GM19395 (cell line): Measurements from ENCODE around the gene ASIC1.
"Not testable (repeated sequence)": the region's sequence is repeated elsewhere in the genome, so short reads cannot be mapped to it uniquely, and the experiment has no call there.

Experiments used
- ATAC-seq: cut with Tn5 transposase; IDR thresholded peaks from one replicate; pipeline ENCODE4 v1.9.1; 2021; ENCODE audit warnings: mild to moderate bottlenecking, moderate library complexity; ENCODE audit not compliant: unreplicated experiment

Gene ASIC1

DNA sequence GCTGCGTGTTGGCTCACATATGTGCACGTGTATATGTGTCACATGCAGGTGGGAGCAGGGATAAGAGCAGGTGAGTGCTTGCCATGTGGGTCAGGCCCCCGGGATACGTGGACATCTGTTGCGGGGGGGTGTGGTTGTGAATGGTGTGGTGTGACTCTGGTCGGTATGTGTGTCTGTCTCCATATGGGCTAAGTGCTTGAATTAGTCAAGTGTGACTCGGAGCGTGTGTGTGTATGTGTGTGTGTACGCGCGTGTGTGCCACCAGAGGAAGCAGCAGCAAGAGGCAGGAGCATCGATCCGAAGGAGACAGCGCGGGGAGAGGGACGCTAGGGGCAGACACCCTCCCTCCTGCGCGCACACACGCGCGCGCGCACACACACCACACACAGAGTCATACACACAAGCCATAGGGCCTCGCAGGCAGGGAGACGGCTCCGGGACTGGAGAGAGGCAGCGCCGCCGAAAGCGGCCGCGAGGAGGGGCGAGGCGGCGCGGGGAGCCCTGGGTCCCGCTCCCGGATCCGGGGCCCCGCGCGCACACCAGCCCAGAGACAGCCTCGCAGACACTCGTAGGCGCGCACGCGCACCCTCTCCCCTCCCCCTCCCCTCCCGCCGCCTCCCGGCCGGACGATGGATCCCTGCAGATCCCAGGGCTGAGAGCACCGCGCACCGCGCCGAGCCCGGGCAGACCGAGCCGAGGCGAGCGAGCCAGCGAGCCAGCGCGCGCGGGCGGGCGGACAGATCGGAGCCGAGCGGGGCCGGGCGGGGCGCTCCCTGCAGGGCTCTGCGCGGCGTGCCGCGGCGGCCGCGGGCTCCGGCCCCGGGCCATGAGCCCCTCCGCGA, at the start of gene ASIC1:
TSS of gene ASIC1 (plus strand) at position 597 of the 842 bp plus-strand sequence. CDS start 1,171 bp downstream, outside the sequence.
- ATAC-seq = no peak

DNA sequence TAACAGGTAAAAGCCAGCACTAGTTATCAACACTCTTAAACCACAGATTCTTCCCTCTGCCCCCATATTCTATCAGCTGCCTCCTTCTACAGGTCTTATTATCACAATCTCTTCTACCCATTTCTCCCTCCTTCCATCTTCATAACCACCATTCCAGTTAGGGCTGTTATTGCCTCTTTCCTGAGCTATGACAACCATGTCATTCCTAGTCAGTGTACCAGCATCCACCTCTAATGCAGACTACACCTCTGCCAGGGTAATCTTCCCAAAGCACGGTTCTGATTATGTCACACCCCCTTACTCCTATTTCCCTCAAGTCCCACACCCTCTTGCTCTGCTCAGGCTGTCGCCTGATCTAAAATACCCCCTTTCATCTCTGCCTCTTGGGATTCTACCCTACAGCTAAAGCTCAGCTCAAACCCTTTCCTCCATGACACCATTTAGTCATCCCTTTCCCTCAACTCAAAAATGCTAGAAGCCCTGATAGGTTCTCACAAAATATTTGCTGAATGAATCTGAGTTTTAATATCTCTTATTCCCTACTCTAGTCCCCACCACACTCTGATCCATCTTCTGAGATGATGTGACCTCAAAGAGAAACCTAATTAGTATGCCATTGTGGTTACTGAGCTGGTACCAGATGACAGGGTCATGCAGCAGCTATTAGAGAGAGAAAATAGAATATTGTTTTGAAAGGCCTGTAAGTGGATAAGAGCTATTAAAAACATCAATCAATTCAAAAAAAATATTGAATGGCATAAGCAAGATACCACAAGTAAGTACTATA, 43.8 kb upstream of the ASIC1 start:
- ATAC-seq = no peak

DNA sequence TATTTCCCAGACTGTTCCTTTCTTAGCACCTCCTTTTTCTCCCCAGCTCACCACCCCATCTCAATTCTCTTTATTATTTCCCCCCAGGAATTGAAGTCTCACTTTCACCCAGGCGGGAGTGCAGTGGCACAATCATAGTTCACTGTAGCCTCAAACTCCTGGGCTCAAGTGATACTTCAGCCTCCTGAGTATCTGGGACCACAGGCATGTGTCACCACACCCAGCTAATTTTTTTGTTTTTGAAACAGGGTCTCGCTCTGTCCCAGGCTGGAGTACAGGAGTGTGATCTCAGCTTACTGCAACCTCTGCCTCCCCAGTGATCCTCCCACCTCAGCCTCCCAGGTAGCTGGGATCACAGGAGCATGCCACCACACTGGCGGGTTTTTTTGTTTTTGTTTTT, 43.1 kb upstream of the ASIC1 start:
- no peak for ATAC-seq

DNA sequence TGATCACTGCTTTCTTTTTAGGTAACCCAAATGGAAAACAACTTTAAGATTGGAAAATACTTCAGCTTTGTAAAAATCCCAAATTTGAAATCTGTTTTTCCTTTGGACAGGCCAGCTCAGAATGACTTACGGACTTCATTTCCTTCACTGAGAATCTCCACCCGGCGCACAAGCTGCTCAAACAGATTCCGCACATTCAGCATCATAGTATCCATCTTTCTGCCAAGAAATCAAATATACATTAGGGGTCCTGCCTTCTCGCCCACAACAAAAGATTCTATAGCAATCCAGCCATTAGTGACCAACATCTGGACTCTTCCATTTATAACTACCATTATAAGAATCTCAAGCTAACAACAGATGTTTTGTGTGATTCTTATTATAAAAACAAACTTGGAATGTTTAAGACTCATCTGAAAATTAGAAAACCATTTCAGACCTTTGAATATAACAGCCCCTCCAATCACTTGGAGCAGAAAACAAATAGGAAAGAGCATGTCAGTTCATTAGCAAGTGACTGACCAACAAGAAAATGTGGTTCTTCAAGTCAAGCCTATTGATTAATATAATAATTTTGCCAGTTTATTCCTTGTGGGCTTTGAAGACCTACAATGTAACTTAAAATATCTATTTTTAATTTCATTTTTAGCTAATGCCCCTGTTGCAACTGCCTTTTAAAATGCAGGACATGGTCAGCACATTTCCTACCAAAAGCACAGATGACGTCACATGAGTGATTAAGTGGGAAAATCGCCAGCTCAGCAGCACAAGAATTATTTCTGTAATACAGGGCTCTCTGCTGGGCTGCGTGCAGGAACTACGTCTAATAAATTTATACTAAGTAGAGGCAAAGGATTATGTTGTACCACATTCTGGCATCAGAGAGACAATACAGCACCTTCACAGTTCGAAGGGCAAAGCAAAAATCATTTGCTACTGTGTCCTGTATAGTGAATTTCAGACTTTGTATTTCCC, 40.6 kb upstream of the ASIC1 start:
- ATAC-seq = no peak

DNA sequence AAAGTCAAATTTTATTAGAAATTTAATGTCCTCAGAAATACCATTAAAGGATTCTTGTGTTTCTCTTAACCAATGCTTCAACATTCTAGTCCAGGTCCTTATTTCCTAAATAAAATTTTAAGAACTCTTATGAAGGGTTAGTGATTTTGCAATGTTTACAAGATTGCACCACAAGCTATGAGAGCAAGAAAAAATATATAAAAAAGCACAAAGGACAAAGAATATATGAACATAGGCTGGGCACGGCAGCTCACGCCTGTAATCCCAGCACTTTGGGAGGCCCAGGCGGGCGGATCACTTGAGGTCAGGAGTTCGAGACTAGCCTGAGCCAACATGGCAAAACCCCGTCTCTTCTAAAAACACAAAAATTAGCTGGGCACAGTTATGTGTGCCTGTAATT, 39.8 kb upstream of the ASIC1 start:
- no peak for ATAC-seq

DNA sequence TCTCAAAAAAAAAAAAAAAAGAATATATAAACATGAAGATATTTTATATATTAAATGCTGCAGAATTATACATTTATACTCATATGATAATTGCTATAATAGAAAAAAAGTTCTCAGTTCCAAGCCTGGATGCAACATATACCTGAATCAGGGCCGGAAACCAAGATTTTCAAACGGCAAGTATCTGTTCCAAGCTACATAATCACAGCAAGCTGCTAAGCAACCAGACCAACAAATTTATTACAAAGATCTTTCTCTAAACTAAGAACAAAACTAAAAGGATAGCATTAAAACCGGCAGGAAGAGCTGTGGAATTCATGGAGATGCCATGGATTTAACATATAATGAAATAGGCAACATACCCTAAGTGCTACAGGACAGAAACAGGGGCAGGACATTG, 39.2 kb upstream of the ASIC1 start:
- no peak for ATAC-seq

DNA sequence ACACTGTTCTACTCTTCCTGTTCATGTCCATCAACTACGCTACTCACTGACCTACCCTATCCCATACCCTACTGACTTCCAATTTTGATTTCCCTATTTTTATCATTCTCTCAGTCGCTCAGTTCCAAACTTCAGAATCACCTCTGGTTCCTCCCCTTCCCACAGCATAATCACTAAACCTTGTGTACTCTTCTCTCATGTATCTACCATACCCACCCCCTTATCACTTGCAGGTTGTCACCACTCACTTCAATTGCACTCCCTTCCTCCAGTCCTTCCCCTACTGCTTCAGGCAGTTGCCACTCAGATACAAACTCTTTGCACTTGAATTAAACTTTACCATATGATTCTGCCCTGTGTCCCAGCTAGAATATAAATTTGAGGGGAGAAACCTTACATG, 38.4 kb upstream of the ASIC1 start:
- ATAC-seq = no peak

DNA sequence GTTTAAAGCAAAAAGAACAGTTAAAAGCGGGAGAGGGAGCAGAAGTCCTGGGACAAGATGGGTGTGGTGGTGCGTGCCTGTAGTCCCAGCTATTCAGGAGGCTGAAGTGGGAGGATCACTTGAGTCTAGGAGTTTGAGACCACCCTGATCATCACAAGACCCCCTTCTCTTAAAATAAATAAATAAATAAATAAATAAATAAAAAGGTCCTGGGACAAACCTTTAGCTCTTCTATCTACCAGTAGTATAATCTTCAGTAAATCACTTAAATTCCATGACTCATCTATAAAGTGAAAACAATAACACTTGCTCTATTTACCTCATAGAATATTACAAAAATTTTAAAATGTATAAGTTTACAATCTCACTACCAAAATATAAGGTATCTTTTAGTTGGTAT, 37.9 kb upstream of the ASIC1 start:
- no peak for ATAC-seq

DNA sequence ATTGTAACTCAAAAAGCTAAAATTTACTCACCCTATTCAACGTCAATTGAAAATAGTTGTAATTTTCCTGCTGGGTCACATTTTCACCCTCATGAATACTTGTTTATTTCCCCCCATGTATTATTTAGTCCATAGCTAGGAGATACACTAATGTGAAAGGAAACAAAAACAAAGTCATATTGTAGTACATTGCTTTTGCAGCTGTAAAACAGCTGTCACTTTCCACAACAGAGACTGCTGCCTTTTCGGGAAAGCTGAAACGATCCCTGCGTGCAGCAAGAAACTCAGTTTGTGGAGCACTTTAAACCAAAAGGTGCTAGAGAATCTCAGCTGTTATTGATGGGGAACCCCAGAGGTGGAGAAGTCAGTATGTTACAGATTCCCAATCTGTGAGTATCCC, 36.4 kb upstream of the ASIC1 start:
- ATAC-seq = no peak

DNA sequence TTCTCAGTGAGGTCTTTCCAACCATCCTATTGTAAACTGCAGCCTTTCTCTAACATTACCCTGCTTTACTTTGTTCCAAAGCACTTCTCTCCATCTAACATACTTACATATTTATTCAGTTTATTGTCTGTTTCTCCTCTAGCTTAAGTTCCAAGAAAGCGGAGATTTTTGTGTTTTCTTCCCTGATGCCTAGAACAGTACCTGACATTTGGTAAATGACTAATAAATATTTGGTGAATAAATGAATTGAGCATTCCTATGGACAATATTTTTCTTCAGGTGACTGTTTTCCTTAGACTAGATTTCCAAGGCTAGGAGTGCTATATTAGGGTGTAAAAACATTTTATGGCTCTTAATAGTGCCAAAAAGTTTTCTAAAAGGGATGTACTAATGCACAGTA, 34.5 kb upstream of the ASIC1 start:
- no peak for ATAC-seq

DNA sequence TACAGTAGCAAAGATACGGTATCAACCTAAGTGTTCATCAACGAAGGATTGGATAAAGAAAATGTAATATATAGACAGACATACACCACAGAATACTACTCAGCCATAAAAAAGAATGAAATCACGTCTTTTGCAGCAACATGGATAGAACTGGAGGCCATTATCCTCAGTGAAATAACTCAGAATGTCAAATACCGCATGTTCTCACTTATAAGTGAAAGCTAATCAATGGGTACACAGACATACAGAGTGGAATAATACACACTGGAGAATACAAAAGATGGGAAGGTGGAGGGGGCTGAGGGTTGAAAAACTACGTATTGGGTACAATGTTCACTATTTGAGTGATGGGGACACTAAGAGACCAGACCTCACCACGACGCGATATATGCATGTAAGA, 33.2 kb upstream of the ASIC1 start:
- ATAC-seq = no peak

DNA sequence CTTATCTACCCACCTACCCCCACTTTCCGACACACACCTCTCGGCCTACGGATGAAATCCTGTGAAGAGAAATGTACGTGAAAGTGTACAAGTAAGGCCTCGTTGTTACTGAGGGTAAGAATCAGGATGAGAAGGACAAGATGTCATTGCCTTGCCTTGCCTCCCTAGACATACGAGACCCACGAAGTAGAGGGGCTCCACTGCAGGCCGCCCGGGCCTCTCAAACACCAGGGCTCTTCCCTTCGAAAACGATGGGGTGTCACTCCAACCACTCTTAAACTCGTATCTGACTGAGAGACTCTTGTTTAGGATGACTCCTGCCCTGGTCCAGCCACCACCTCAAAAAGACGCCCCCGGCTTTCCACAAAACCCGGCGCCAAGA, 32.6 kb upstream of the ASIC1 start:
- ATAC-seq = peak; percentile 29

DNA sequence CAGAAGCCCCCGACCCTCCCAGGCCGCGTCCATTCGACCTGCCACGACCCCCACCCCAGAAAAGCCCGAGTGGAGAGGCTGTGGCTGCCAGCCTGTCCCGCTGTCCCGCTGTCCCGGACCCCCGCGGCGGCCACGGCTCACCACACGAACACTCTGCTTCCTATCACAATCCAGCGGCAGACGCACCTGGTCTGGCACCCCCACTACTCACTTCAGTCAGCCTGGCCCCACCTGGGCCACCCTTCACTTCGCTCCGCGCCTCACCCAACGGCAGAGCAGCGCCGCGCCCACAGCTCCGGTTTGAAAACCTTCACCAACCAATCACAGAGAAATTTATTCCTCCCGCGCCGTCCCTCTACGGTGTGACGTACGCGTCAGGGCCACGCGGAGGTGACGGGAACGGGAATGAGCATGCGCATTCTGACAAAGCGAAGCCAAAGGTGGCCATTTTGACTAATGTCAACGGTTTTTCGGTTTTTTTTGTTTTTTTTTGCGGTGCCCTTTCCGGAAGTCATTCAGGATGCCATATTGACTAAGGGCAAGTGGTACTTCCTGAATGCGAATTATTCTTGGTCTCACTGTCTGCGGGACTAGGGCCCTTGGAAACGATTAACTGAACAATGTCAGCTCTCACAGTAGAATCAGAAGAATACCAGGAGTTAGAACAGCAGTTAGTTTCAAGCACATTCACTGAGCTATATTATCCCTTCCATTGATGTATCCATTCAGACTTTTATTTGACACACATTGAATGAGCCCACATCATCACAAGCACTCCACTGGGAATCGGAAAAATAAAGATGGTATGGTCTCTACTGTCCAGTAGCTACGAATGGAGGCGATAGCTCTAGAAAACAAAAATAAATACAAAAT, 32.0 kb upstream of the ASIC1 start, which contains the start of gene RACGAP1:
TSS of gene RACGAP1 (minus strand) at position 308 of the 873 bp plus-strand sequence. CDS start 8,779 bp downstream, outside the sequence.
- ATAC-seq = peak; percentile 98

DNA sequence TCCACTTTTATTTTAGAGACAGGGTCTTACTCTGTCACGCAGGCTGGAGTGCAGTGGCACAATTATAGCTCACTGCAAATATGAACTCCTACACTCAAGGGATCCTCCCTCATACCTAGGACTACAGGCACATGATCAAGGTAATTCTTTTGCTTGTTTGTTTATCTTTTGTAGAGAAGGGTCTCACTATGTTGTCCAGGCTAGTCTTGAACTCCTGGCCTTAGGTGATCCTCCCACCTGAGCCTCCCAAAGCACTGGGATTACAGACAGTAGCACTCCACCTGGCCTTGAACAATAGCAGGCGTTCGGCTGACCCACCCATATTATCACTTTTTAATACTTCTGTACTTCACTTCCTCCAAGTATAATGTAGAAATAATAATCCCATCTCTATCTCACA, 30.7 kb upstream of the ASIC1 start:
- ATAC-seq = no peak

DNA sequence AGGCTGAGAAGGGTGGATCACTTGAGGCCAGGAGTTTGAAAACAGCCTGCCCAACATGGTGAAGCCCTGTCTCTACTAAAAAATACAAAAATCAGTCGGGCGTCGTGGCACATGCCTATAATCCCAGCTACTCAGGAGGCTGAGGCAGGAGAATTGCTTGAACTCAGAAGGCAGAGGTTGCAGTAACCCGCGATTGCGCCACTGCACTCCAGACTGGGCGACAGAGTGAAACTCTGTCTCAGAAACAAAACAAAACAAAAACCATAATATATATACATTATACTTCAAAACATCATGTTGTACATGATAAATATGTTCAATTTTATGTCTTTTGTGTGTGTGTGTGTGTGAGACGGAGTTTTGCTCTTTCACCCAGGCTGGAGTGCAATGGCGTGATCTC, 26.9 kb upstream of the ASIC1 start:
- not testable (repeated sequence) for ATAC-seq

DNA sequence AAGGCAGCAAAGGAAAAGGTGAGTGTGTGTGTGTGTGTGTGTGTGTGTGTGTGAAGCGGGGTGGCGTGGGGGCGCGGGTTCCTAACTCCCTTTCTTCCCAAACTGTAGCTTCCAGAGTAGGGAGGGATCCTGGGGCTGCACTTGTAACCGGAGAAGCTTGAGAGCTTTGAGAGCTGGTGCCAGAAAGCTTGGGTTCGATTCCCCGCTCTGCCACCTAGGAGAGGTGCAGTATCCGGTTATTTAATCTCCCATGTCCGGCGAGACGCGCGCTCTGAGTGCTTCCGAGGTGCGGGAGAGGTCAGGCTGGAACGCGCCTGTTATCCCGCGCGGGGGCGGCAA, 24.9 kb upstream of the ASIC1 start:
- no peak for ATAC-seq

DNA sequence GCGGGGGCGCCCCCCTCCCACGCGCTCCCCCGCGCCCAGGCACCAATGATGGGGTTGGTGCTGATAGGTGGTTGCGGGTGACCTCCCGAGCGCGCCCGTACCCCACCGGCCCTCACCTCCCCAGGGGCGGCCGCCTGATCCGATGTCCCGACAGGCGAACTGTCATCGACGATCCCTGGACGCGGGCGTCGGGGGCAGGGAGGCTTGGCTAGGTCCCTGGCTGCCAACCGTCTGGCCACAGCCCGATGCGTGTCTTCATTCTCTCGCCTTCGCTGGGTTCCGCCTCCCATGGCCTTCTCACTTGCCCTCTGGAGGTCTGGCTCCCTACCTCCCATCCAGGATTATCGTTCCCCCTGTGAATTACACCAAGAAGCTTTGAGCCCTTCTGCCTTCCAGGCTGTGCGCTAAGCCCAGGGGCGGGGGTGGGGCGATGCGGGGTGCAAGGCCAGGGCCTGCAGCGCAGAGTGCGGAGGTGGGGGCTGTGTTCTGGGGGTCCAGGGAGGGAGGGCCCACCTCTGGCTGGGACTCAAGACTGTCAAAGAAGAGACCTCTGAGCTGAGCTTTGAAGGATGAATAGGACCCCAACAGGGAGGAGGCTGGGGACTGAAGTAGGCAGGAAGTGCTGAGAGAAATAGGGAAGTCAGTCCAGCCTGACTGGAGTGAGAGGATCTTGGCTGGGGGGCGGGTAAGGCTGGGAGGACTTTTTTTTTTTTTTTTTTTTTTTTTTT, 24.4 kb upstream of the ASIC1 start:
- ATAC-seq = no peak

DNA sequence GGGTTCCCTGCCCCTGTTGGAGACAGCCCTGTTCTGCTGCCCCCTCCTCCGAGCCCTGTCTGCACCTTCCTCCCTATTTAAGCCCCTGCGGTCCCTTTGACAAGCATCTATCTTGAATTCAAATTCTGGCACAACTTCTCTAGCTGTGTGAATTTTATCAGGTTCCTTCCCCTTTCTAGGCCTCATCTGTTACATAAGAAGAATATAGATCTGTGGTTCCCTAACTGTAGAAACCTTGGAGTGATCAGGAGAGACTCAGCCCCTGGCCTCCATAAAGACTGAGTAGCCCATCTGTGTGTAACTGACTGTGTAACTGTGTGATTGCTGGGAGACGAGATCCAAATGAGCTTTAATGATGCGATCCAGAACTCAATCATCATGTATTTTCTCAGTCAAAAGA, 19.1 kb upstream of the ASIC1 start:
- no peak for ATAC-seq

DNA sequence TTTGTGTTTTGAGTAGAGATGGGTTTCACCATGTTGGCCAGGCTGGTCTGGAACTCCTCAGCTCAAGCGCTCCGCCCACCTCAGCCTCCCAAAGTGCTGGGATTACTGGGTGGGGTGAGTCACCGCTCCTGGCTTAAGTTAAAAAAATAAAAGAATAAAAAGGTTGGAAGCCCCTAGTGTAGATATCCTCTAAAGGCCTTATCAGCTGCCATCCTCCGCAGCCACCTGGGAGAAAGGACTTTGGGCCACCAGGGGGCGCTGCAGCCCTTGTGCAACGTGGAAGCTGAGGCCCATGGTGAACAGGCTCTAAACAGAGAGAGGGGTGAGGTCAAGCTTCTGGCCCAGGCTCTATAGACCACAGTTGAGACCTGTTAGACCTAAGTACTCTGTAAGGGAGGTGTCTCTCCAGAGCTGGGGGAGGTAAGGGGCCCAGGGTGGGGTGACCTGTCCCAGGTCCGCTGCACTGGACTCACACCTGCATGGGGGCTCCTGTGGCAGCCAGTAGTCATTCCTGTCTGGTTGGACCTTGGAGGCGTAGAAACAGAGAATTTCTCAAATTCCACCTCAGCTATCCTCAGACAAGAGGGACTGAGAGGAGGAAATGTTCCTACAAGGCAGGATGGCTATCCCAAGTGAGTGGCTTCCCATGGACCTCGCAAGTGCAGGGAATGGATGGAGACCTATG, 18.1 kb upstream of the ASIC1 start:
- no peak for ATAC-seq
